Measurements from ENCODE around the gene TRIML1. TPM values are rescaled to one million over a fixed set of nuclear protein-coding genes. Genes with fewer than 3 reads are reported as not detected.

Gene TRIML1
- polyA plus RNA-seq, 3 donors, result not detected

DNA sequence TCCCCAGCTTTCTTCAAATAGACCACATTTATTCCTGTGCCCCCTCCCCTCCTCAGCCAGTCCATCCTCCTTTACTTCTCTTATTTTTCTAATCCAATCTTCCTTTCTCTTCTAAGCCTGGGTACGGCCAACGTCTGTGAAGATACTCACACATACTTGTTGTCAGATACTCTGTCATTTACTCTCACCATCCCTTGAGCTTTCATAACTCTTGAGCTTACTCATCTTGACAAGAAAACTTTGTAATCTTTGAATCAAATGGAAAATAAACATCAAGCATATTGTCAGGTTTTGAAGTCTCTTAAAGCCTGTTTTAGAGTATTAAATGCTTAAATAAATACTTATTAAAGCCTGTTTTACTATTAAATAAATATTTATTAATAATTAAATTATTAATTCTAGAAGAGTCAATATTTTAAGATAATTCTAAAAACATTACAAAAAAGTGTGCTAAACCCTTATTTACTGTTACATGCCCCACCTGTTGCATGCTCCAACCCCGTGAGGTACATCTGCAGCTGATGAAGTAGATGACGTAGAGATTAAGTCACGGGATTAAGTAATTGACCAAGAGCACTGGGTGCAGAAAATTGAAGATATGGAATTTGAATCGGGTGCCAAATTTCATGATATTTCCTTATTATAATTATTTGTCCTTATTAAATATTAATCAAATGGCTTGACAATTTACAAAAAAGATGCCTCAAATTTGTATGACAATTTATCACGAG, 28.3 kb upstream of the TRIML1 start:
- no peak overlapping the region for H3K4me3 Mint-ChIP-seq
- intact Hi-C loops (cut with micrococcal nuclease), result no loop called here
- no peaks in the 10 kb centered on the region for H3K4me1 Mint-ChIP-seq
- H3K27ac Mint-ChIP-seq, result no peak overlapping the region
- Histone ChIP-seq H3K79me2 (ENCODE audit: insufficient read depth, low read length) (no peaks in the 10 kb centered on the region), H3K27ac (ENCODE audit: low read depth in 1 of 2, low read length in 2 of 2) (no peak overlapping the region), H4K20me1 (ENCODE audit: insufficient read depth, low read length) (no peaks in the 10 kb centered on the region), H3K9ac (ENCODE audit: insufficient read depth, low read length, poor library complexity, severe bottlenecking) (no peak overlapping the region), H3K27me3 (ENCODE audit: control insufficient read depth in 2 of 2, insufficient read depth in 2 of 2, low read length in 2 of 2) (no peaks in the 10 kb centered on the region), H3K36me3 (replicated peaks in 1 of 2; ENCODE audit: control insufficient read depth in 1 of 2, insufficient read depth in 2 of 2, low read length in 2 of 2) (no peaks in the 10 kb centered on the region), H3K4me1 (ENCODE audit: control insufficient read depth in 1 of 2, insufficient read depth in 2 of 2, low read length in 2 of 2) (no peaks in the 10 kb centered on the region), H3K4me2 (replicated peaks; ENCODE audit: extremely low read depth, low read length, poor library complexity, severe bottlenecking) (no peak overlapping the region), H2AFZ (ENCODE audit: insufficient read depth, low read depth, low read length, poor library complexity, severe bottlenecking) (no peak overlapping the region), H3K4me3 (replicated peaks in 1 of 3; ENCODE audit: low read depth in 2 of 3, low read length in 3 of 3) (no peak overlapping the region), H3K9me3 (replicated peaks in 1 of 2; ENCODE audit: control insufficient read depth in 1 of 2, insufficient read depth in 1 of 2, low read length in 2 of 2) (peaks cover 17 to 43% of the 10 kb centered on the region in 2 donors)
- H3K36me3 Mint-ChIP-seq, result no peaks in the 10 kb centered on the region
- TF ChIP-seq, protein P1, sequence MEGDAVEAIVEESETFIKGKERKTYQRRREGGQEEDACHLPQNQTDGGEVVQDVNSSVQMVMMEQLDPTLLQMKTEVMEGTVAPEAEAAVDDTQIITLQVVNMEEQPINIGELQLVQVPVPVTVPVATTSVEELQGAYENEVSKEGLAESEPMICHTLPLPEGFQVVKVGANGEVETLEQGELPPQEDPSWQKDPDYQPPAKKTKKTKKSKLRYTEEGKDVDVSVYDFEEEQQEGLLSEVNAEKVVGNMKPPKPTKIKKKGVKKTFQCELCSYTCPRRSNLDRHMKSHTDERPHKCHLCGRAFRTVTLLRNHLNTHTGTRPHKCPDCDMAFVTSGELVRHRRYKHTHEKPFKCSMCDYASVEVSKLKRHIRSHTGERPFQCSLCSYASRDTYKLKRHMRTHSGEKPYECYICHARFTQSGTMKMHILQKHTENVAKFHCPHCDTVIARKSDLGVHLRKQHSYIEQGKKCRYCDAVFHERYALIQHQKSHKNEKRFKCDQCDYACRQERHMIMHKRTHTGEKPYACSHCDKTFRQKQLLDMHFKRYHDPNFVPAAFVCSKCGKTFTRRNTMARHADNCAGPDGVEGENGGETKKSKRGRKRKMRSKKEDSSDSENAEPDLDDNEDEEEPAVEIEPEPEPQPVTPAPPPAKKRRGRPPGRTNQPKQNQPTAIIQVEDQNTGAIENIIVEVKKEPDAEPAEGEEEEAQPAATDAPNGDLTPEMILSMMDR (IDR thresholded peaks at IDR 0.05), result no peak
- H3K9me3 Mint-ChIP-seq, result peaks cover 8 to 51% (median 30%) of the 10 kb centered on the region in 7 donors
- no peaks in the 10 kb centered on the region for H3K27me3 Mint-ChIP-seq (ENCODE audit: low read depth in 3 of 3)
- no CpG with 5 or more reads among the region's 7 CpGs for WGBS (ENCODE audit: insufficient coverage)
- DNase-seq, result no peak

DNA sequence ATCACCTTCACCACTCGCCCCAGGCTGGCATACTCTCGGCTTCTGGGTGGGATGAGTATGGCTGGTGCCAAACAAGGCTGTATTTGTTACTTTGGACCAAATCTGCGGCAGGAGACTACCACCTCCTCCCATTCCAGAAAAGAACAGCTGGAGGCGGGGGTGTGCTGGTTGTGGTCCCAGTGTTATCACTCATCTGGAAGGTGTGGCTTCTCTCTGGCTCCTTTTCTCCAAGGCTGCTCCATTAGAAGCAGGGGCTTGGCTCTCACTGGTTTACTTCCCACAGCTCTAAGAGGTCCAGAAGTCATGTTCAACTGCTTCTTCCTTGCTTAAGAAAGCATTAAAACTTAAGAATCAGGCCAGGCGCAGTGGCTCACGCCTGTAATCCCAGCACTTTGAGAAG, 27.3 kb upstream of the TRIML1 start:
- H3K4me1 ChIP-seq (ENCODE audit: control insufficient read depth in 1 of 2, insufficient read depth in 2 of 2, low read length in 2 of 2), result no peaks in the 10 kb centered on the region

More for the DNA sequence above, 27.3 kb upstream of the TRIML1 start:
- WGBS (ENCODE audit: insufficient coverage), result no CpG with 5 or more reads among the region's 6 CpGs
- H3K9me3 ChIP-seq (replicated peaks in 1 of 2; ENCODE audit: control insufficient read depth in 1 of 2, insufficient read depth in 1 of 2, low read length in 2 of 2), result peaks cover 12 to 33% of the 10 kb centered on the region in 2 donors
- Mint-ChIP-seq H3K9me3 (peaks cover 4 to 50% (median 25%) of the 10 kb centered on the region in 7 donors), H3K27ac (no peak overlapping the region), H3K4me1 (no peaks in the 10 kb centered on the region), H3K36me3 (no peaks in the 10 kb centered on the region), H3K27me3 (ENCODE audit: low read depth in 3 of 3) (no peaks in the 10 kb centered on the region), H3K4me3 (no peak overlapping the region)
- no peak overlapping the region for H3K4me2 ChIP-seq (replicated peaks; ENCODE audit: extremely low read depth, low read length, poor library complexity, severe bottlenecking)
- no peaks in the 10 kb centered on the region for H3K36me3 ChIP-seq (replicated peaks in 1 of 2; ENCODE audit: control insufficient read depth in 1 of 2, insufficient read depth in 2 of 2, low read length in 2 of 2)
- H3K79me2 ChIP-seq (ENCODE audit: insufficient read depth, low read length), result no peaks in the 10 kb centered on the region
- no peaks in the 10 kb centered on the region for H3K27me3 ChIP-seq (ENCODE audit: control insufficient read depth in 2 of 2, insufficient read depth in 2 of 2, low read length in 2 of 2)
- H3K27ac ChIP-seq (ENCODE audit: low read depth in 1 of 2, low read length in 2 of 2), result no peak overlapping the region
- no peak for DNase-seq
- H4K20me1 ChIP-seq (ENCODE audit: insufficient read depth, low read length), result no peaks in the 10 kb centered on the region
- intact Hi-C loops (cut with micrococcal nuclease), result no loop called here
- TF ChIP-seq, protein P1 (IDR thresholded peaks at IDR 0.05), result no peak
- no peak overlapping the region for H3K9ac ChIP-seq (ENCODE audit: insufficient read depth, low read length, poor library complexity, severe bottlenecking)
- no peak overlapping the region for H3K4me3 ChIP-seq (replicated peaks in 1 of 3; ENCODE audit: low read depth in 2 of 3, low read length in 3 of 3)
- H2AFZ ChIP-seq (ENCODE audit: insufficient read depth, low read depth, low read length, poor library complexity, severe bottlenecking), result no peak overlapping the region
